ENCODE data around the gene TDO2.

Gene TDO2

DNA sequence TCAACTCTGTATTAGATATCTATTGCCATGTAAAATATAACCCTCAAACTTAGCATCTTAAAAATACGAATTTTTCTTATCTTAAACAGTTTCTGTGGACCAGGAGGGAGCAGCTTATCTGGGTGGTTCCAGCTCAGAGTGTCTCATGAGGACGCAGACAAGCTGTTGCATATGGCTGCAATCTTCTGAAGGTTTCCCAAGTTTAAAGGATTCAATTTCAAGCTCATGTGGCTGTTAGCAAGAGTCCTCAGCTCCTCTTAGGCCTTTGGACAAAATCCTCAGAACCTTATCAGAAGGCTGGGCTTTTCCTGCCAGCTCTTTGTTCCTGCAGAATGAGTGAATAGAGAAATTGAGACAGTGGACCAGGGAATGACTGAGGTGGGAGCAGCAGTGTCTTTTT lies 53.0 kb downstream of the TDO2 start:
- no peak overlapping the region for H3K4me3 ChIP-seq (replicated peaks; ENCODE audit: insufficient read depth, low read length)
- no peaks in the 10 kb centered on the region for H3K27me3 ChIP-seq (ENCODE audit: insufficient read depth, poor library complexity, severe bottlenecking)
- TF ChIP-seq GABPA (IDR thresholded peaks at IDR 0.05; ENCODE audit: low read depth) (no peak), CTCF (IDR thresholded peaks at IDR 0.05; ENCODE audit: insufficient read depth, low read length) (no peak), POLR2AphosphoS5 (IDR thresholded peaks at IDR 0.05; ENCODE audit: low read depth) (no peak), REST (IDR thresholded peaks at IDR 0.05; ENCODE audit: insufficient replicate concordance, low read depth) (no peak), SPI1 (IDR thresholded peaks at IDR 0.05; ENCODE audit: borderline replicate concordance, low read depth) (no peak)
- DNase-seq (ENCODE audit: low read depth in 1 of 2, low spot score in 1 of 2) = no peak
- H3K27ac ChIP-seq (replicated peaks) = no peak overlapping the region

- DNase-seq (ENCODE audit: low read depth in 1 of 2, low spot score in 1 of 2) = no peak
- Histone ChIP-seq H3K27me3 (ENCODE audit: insufficient read depth, poor library complexity, severe bottlenecking) (no peaks in the 10 kb centered on the region), H3K4me3 (replicated peaks; ENCODE audit: insufficient read depth, low read length) (no peak overlapping the region), H3K27ac (replicated peaks) (no peak overlapping the region)
- TF ChIP-seq GABPA (IDR thresholded peaks at IDR 0.05; ENCODE audit: low read depth) = no peak
- no peak for TF ChIP-seq POLR2AphosphoS5 (IDR thresholded peaks at IDR 0.05; ENCODE audit: low read depth)
- TF ChIP-seq REST (IDR thresholded peaks at IDR 0.05; ENCODE audit: insufficient replicate concordance, low read depth) = no peak
- no peak for TF ChIP-seq SPI1 (IDR thresholded peaks at IDR 0.05; ENCODE audit: borderline replicate concordance, low read depth)
- no peak for TF ChIP-seq CTCF (IDR thresholded peaks at IDR 0.05; ENCODE audit: insufficient read depth, low read length)
Measured at GRCh38 chr4:155959417-155959816, 55.9 kb downstream of the TDO2 start.

GRCh38 chr4:155960522-155960921 lies 57.0 kb downstream of the TDO2 start:
- TF ChIP-seq SPI1 (IDR thresholded peaks at IDR 0.05; ENCODE audit: borderline replicate concordance, low read depth) (no peak), GABPA (IDR thresholded peaks at IDR 0.05; ENCODE audit: low read depth) (no peak), POLR2AphosphoS5 (IDR thresholded peaks at IDR 0.05; ENCODE audit: low read depth) (no peak), REST (IDR thresholded peaks at IDR 0.05; ENCODE audit: insufficient replicate concordance, low read depth) (no peak), CTCF (IDR thresholded peaks at IDR 0.05; ENCODE audit: insufficient read depth, low read length) (no peak)
- H3K27me3 ChIP-seq (ENCODE audit: insufficient read depth, poor library complexity, severe bottlenecking) = no peaks in the 10 kb centered on the region
- H3K4me3 ChIP-seq (replicated peaks; ENCODE audit: insufficient read depth, low read length) = no peak overlapping the region
- no peak overlapping the region for H3K27ac ChIP-seq (replicated peaks)
- DNase-seq (ENCODE audit: low read depth in 1 of 2, low spot score in 1 of 2) = no peak

All from HL-60 (cell line).